HCT116 (cell line): ENCODE data around the gene HPD. TPM values are rescaled to one million over a fixed set of nuclear protein-coding genes. Genes with fewer than 3 reads are reported as not detected.

Source experiments
- ATAC-seq: fragments of 200-7000 bp; cut with Tn5 transposase; 2 replicates; pipeline ENCODE4 v1.9.1; 2020; ENCODE audit warnings: mild to moderate bottlenecking, moderate library complexity
- BruUV-seq: library from RNA; stranded (reverse); fragments of 400-500 nt; replicated peaks from 2 replicates; lab custom pipeline; 2021; lab: Mats Ljungman, UMichigan
- CTCF ChIA-PET: fragments of 300-600 bp; sonication (Branson Sonifier 250); formaldehyde crosslinking; loops from one replicate; lab custom pipeline; 2021; ENCODE audit warnings: antibody characterized with exemption; lab: Charles Lee
- POLR2A ChIA-PET: fragments of 300-600, 350-600 bp; sonication (Branson Sonifier 250); formaldehyde crosslinking; loops from one replicate; lab custom pipeline; 2021; ENCODE audit warnings: antibody characterized with exemption; lab: Charles Lee
- RAD21 ChIA-PET, 2 experiments: fragments of 300-600 bp; sonication (Branson Sonifier 250); formaldehyde crosslinking; loops; one replicate each; lab custom pipeline; 2023; ENCODE audit warnings: low total read pairs in 2 of 2; ENCODE audit not compliant: uncharacterized antibody in 2 of 2, unreplicated experiment in 2 of 2, low non-redundant PET in 1 of 2; lab: Charles Lee
- DNase-seq: peaks from one replicate; pipeline ENCODE4 v3.0.0-alpha.2; 2010; ENCODE audit warnings: low read depth, low spot score
- H2AFZ ChIP-seq: fragments of 200-600 bp; shearing (Covaris generic), sonication (generic); 2 replicates; pipeline ENCODE4 v1.6.1; 2017; ENCODE audit warnings: low read depth, mixed run types, mixed read lengths, antibody characterized with exemption, low read length; ENCODE audit not compliant: poor library complexity, severe bottlenecking
- H3K27ac ChIP-seq: 2 replicates; pipeline ENCODE4 v1.5.1; 2012; ENCODE audit warnings: low read depth, low read length
- H3K27me3 ChIP-seq: fragments of 200-600 bp; sonication (generic); 2 replicates; pipeline ENCODE4 v1.6.1; 2016; ENCODE audit warnings: mixed run types, low read length, mixed read lengths; ENCODE audit not compliant: insufficient read depth
- H3K36me3 ChIP-seq, 2 experiments: fragments of 200-500 bp in 1 of 2; fragments of 200-600 bp in 1 of 2; sonication (Bioruptor generic) in 1 of 2; sonication (generic) in 1 of 2; 2 replicates each; pipeline versions ENCODE4 v1.5.1 to v1.6.1; 2014 to 2016; ENCODE audit warnings: low read length in 2 of 2, inconsistent platforms in 1 of 2, mixed read lengths in 1 of 2, mixed run types in 1 of 2; ENCODE audit not compliant: insufficient read depth in 2 of 2, control insufficient read depth in 1 of 2
- H3K4me1 ChIP-seq, 2 experiments: fragments of 200-600 bp in 1 of 2; sonication (generic) in 1 of 2; 2 replicates each; pipeline versions ENCODE4 v1.5.1 to v1.6.1; 2012 to 2017; ENCODE audit warnings: low read length in 2 of 2, inconsistent platforms in 1 of 2, mild to moderate bottlenecking in 1 of 2, mixed read lengths in 1 of 2, mixed run types in 1 of 2, moderate library complexity in 1 of 2; ENCODE audit not compliant: insufficient read depth in 2 of 2, control insufficient read depth in 1 of 2
- H3K4me2 ChIP-seq: fragments of 200-600 bp; sonication (generic); 2 replicates; pipeline ENCODE4 v1.6.1; 2017; ENCODE audit warnings: mixed run types, low read length, mixed read lengths
- H3K4me3 ChIP-seq, 2 experiments: fragments of 200-600 bp in 1 of 2; sonication (generic) in 1 of 2; replicated peaks in 1 of 2; 2 replicates each; pipeline ENCODE4 v1.5.1; 2011 to 2016; ENCODE audit warnings: low read length in 2 of 2, control low read depth in 1 of 2, low read depth in 1 of 2, mild to moderate bottlenecking in 1 of 2, mixed read lengths in 1 of 2, mixed run types in 1 of 2
- H3K79me2 ChIP-seq: fragments of 200-600 bp; sonication (generic); 2 replicates; pipeline ENCODE4 v1.6.1; 2017; ENCODE audit warnings: mild to moderate bottlenecking, mixed run types, low read length, moderate library complexity, mixed read lengths; ENCODE audit not compliant: insufficient read depth
- H3K9ac ChIP-seq: fragments of 200-600 bp; sonication (generic); 2 replicates; pipeline ENCODE4 v1.6.1; 2016; ENCODE audit warnings: low read length, mixed read lengths
- H3K9me2 ChIP-seq: fragments of 200-600 bp; sonication (generic), shearing (Covaris generic); 2 replicates; pipeline ENCODE4 v1.6.1; 2017; ENCODE audit warnings: mixed run types, mild to moderate bottlenecking, moderate library complexity; ENCODE audit not compliant: insufficient read depth
- H3K9me3 ChIP-seq, 2 experiments: fragments of 200-500 bp in 1 of 2; fragments of 200-600 bp in 1 of 2; sonication (Bioruptor generic) in 1 of 2; sonication (generic) in 1 of 2; 2 replicates each; pipeline ENCODE4 v1.6.1; 2014 to 2017; ENCODE audit warnings: low read length in 2 of 2, mixed read lengths in 2 of 2, inconsistent platforms in 1 of 2, low read depth in 1 of 2, mild to moderate bottlenecking in 1 of 2, mixed run types in 1 of 2, moderate library complexity in 1 of 2; ENCODE audit not compliant: control insufficient read depth in 1 of 2, insufficient read depth in 1 of 2
- H4K20me1 ChIP-seq: fragments of 200-600 bp; sonication (generic), shearing (Covaris generic); 2 replicates; pipeline ENCODE4 v1.6.1; 2017; ENCODE audit warnings: mixed run types, mild to moderate bottlenecking, moderate library complexity; ENCODE audit not compliant: insufficient read depth
- EGR1 ChIP-seq: IDR thresholded peaks from 2 replicates; pipeline ENCODE4 v1.6.1; 2012; ENCODE audit warnings: low read depth
- POLR2A ChIP-seq: IDR thresholded peaks from 2 replicates; pipeline ENCODE4 v1.7.0; 2011; ENCODE audit warnings: borderline replicate concordance; ENCODE audit not compliant: insufficient read depth, insufficient read length; ENCODE audit errors: extremely low read depth
- SRF ChIP-seq: IDR thresholded peaks from 2 replicates; pipeline ENCODE4 v1.6.1; 2012; ENCODE audit warnings: low read depth
- ZFX ChIP-seq: fragments of 450-650 bp; IDR thresholded peaks from 2 replicates; pipeline ENCODE4 v1.6.1; 2017
- intact Hi-C: fragments of 100-400 bp; cut with micrococcal nuclease; formaldehyde crosslinking; loops from 2 replicates; pipeline ENCODE4 v1.10.0; 2022
- total RNA-seq: library from RNA; stranded (reverse); gene quantifications from one replicate; pipeline ENCODE4 v1.2.1, GENCODE V29; 2021; ENCODE audit not compliant: unreplicated experiment
- TF ChIP-seq, protein P1 (sequence below), 3 experiments: fragments of 200-600 bp in 1 of 3; sonication (generic) in 1 of 3; IDR thresholded peaks in 2 of 3; conservative IDR thresholded peaks in 1 of 3; 2 replicates each; pipeline ENCODE4 v1.5.1; 2012 to 2017; ENCODE audit warnings: low read depth in 2 of 3, low read length in 2 of 3, antibody characterized with exemption in 1 of 3, borderline replicate concordance in 1 of 3, control low read depth in 1 of 3, mild to moderate bottlenecking in 1 of 3, mixed read lengths in 1 of 3, mixed run types in 1 of 3, moderate library complexity in 1 of 3; ENCODE audit not compliant: insufficient read depth in 1 of 3

Gene HPD
- total RNA-seq, 1 experiment from 2014 or later: 1.1 TPM

DNA sequence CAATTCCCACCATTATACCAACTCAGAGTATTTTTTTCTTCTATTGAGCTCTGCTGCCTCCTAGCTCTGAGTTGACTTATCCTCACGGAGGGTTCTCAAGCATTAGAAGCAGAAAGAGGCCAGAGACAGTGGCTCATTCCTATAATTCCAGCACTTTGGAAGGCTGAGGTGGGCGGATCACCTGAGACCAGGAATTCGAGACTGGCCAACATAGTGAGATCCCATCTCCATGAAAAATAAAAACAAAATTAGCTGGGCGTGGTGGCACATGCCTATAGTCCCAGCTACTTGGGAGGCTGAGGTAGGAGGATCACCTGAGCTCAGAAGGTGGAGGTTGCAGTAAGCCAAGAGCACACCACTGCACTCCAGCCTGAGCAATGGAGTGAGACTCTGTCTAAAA, 21.0 kb downstream of the HPD start:
- Histone ChIP-seq H3K4me3 (no peak overlapping the region), H3K27me3 (no peaks in the 10 kb centered on the region), H3K36me3 (no peaks in the 10 kb centered on the region), H3K27ac (no peak overlapping the region), H3K9me3 (no peaks in the 10 kb centered on the region), H3K4me2 (no peak overlapping the region), H3K4me1 (peaks cover 4 to 37% of the 10 kb centered on the region in 2 experiments; a peak in 3 of 4 replicates), H3K9me2 (no peaks in the 10 kb centered on the region), H3K9ac (no peak overlapping the region), H2AFZ (no peak overlapping the region), H3K79me2 (no peaks in the 10 kb centered on the region), H4K20me1 (no peaks in the 10 kb centered on the region)
- intact Hi-C loops: loop anchor here (2.0 kb wide), 1 partner anchor 43 kb away; no protein-coding TSS in a partner anchor
- BruUV-seq: no TSS peak
- ATAC-seq: no peak
- ChIA-PET RAD21 (no interaction called here), POLR2A (interaction anchor here (0.6 kb wide), 1 partner anchor 34 kb away, joined by 3 read pairs; the partner anchor contains the start of gene SETD1B), CTCF (interaction anchor here (1.2 to 2.6 kb wide), 2 partner anchors 44 to 56 kb away, joined by 4 to 8 read pairs; partner anchors contain the start of gene RHOF)
- DNase-seq: no peak
- TF ChIP-seq, protein P1, sequence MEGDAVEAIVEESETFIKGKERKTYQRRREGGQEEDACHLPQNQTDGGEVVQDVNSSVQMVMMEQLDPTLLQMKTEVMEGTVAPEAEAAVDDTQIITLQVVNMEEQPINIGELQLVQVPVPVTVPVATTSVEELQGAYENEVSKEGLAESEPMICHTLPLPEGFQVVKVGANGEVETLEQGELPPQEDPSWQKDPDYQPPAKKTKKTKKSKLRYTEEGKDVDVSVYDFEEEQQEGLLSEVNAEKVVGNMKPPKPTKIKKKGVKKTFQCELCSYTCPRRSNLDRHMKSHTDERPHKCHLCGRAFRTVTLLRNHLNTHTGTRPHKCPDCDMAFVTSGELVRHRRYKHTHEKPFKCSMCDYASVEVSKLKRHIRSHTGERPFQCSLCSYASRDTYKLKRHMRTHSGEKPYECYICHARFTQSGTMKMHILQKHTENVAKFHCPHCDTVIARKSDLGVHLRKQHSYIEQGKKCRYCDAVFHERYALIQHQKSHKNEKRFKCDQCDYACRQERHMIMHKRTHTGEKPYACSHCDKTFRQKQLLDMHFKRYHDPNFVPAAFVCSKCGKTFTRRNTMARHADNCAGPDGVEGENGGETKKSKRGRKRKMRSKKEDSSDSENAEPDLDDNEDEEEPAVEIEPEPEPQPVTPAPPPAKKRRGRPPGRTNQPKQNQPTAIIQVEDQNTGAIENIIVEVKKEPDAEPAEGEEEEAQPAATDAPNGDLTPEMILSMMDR (IDR thresholded peaks at IDR 0.05 in 2 of 3, conservative IDR thresholded peaks at IDR 0.05 in 1 of 3; ENCODE audit: borderline replicate concordance in 1 of 3, insufficient read depth in 1 of 3, low read depth in 2 of 3, low read length in 2 of 3): peak in 1 of 3 experiments; percentile 6; a peak in 1 of 6 replicates
- no peak for TF ChIP-seq SRF

DNA sequence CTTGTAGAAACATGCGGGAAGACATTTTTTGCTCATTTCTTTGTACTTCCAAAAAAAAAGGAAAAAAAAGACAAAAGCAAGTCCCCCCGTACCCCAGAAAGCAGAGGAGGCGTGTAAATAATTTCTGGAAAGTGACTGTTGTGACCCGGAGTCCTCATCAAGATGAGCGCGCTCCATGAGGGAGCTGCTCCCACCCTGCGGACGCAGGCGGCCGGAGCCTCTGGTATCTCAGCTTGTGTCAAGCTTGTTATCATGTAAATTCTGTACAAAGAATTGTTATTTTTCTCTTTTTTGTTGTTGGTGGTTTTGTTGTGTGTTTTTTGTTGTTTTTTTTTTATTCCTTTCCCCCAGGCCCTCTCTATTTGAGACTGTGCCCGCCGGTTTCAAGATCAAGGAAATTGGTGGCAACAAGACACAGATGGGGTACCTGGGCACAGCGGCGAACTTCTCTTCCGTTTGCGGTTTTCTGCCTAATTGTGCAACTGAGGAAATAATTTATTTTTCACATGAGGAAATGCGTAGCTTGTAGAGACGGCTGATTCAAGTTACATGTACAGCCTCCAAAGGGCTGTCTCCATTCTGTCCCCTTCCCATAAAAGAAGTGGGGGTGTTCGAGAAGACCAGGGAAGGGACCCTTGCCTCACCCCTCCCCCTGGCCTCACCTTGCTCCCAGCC, 27.0 kb downstream of the HPD start:
- no TSS peak for BruUV-seq
- H3K27me3 ChIP-seq: no peaks in the 10 kb centered on the region
- peaks cover 13 to 28% of the 10 kb centered on the region in 2 experiments; a peak in 3 of 4 replicates for H3K36me3 ChIP-seq
- H4K20me1 ChIP-seq: no peaks in the 10 kb centered on the region
- no peak overlapping the region for H3K4me2 ChIP-seq
- H2AFZ ChIP-seq: no peak overlapping the region
- H3K4me3 ChIP-seq: no peak overlapping the region
- intact Hi-C loops: no loop called here
- ATAC-seq (no peak), DNase-seq (no peak)
- RAD21 ChIA-PET: no interaction called here
- POLR2A ChIA-PET: no interaction called here
- TF ChIP-seq POLR2A (no peak), EGR1 (no peak), ZFX (no peak)
- H3K9me3 ChIP-seq: no peaks in the 10 kb centered on the region
- no peak overlapping the region for H3K9ac ChIP-seq
- H3K79me2 ChIP-seq: no peaks in the 10 kb centered on the region; the same call in 1 of the 2 replicates
- no peak overlapping the region for H3K27ac ChIP-seq
- no peaks in the 10 kb centered on the region for H3K4me1 ChIP-seq
- H3K9me2 ChIP-seq: no peaks in the 10 kb centered on the region
- CTCF ChIA-PET: no interaction called here
